Suppressor macrophage (primary cell): Measurements from ENCODE around the gene DNAH3.

Experiments
- DNase-seq, 4 experiments: peaks; one replicate each; pipeline ENCODE4 v3.0.0-alpha.2; 2020 to 2022

The DNAH3 gene

DNA sequence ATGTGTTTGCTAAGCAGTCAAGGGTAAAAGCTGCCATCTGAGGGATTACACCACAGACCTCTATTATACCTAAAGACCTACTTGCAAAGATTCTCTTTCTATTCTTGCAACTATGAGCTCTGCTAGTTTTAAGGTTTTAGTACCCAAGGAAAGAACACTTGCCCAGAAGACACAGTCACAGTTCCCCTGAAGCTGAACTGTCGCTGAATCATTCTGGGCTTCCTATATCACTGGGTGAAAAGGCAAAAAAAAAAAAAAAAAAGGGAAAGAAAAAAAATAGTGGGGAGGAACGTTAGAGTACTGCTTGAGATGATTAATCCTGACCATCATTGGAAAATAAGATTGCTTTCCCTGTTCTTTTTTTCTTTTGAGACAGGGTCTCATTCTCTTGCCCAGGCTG, 212.2 kb downstream of the DNAH3 start:
- peak; percentile 16 to 69 (median 59) for DNase-seq

DNA sequence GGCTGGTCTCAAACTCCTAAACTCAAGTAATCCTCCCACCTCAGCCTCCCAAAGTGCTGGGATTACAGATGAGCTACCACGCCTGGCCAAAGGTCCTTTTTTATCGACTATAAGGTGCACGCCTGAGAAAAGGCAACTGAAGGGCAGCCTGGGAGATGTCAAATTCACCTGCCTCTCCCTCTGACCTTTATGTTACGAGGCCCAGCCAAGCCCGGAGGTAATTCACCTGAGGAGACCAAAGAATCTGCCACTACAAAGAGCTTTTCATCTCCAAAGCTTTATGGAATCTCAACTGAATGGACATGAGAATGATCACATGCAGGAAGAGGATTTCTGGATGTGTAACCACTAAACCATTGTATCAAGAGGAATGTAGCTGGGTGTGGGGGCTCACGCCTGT, 212.9 kb downstream of the DNAH3 start:
- DNase-seq, result no peak

DNA sequence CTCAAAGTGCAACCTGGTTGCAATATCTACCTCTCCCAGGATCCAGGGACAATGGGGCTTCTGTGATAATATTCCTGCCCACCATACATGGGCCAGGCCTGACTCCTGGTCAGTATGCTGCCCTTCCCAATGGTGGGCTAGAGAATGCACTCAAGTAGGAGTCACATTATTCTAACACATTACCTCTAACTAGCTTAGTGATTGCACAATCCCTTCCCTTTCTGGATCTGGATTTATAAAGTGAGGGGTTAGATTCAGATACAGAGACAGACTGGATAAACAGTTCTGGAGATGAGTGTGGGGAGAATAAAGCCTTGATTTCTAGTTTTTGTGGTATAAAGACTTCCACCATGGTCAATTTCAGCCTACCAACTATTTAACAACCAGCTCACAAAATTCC, 217.1 kb downstream of the DNAH3 start:
- no peak for DNase-seq

DNA sequence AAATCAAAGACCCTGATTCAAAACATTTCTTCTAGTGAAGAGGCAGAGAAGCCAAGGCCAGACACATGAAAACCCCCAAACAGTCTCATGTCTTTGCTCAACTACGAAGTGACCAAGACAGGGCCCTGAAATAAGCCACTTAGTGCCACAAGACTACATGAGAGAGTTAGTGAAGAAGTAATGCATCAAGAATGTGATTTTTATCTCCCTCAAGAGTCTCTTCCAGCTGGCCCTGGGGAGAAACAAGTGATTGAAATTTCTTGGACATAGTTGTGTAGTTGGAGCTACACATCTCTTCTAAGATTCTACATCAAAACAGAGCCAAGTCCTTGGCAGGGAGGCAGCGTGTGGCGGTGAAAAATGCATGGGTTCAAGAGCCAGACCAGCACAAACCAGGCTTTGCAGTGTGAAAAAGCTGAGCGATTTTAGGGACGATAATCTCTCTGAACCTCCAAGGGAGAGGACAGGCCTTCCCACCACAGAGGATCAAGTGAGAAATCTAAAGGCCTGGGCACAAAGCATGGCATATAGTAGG, 219.5 kb downstream of the DNAH3 start:
- no peak for DNase-seq

DNA sequence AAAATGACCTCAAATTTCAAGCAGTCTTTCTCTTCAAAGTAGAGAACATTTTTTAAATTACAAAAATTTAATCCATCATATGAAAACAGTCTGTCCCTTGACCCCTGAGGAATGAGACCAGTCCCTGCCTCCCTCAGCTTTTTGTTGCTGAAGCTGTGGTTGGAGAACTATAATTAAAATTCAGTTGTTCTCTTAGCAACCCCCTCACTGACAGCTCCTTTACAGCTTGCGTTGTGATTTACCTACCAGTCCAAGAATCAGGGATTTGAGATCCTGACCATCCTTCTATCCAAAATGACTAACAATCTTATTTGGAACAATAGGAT, 220.3 kb downstream of the DNAH3 start:
- DNase-seq, result no peak

DNA sequence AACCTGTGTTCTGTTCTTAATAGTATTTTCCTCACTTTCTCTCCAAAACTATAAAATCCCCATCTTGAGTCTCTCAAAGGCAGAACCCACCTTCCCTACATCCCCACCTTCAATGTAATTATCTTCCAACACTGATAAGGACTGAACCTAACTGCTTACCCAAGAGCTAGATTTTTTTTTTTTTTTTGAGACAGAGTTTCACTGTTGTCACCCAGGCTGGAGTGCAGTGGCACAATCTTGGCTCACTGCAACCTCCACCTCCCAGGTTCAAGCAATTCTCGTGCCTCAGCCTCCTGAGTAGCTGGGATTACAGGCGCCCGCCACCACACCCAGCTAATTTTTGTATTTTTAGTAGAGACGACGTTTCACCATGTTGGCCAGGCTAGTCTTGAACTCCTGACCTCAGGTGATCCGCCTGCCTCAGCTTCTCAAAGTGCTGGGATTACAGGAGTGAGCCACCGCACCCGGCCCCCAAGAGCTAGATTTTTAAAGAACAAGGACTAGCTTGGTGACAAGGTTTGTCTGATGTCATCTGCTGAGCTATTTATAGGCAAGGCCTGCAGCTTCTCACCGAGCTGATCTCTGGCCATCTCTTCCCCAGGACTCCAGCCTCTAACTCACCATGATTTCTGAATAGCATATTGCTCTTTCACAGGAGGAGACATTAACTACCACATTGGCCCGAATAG, 220.8 kb downstream of the DNAH3 start:
- peak in 2 of 4 experiments; percentile 19 to 24 for DNase-seq

DNA sequence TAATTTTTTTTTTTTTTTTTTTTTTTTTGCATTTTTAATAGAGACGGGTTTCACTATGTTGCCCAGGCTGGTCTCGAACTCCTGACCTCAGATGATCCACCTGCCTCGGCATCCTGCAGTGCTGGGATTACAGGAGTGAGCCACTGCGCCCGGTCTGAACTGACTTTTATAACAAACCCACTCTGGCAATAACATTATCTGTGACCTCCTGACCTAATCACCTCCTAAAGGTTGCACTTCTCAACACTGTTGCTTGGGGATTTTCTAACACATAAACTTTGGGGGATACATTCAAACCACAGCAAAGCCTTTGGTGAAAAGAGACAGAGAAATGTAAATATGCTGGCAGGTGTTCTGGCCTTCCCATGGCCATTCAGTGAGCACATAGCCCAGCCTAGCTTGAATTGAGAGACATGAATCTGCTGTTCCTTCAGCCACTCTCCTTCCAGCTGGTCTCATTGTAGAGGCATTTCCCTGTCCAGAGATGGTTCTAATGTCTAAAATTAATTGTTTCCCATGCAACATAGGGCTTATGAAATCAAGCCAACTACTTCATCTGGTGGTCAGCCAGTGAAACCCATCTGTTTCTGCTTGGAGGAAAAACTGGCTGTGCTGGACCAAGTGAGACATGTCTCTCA, 221.8 kb downstream of the DNAH3 start:
- no peak for DNase-seq

DNA sequence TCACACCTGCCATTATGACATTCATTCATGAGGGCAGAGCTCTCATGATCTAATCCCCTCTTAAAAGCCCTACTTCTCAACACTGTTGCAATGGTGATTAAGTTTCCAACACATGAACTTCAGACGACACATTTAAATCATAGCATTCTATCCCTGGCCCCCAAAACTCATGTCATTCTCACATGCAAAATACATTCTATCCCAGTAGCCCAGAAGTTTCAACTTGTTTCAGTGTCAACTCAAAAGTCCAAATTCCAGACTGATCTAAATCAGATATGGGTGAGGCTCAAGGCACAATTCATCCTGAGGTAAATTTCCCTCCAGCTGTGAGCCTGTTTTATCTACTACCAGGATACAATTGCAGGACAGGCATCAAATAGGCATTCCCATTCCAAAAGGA, 224.9 kb downstream of the DNAH3 start:
- no peak for DNase-seq

DNA sequence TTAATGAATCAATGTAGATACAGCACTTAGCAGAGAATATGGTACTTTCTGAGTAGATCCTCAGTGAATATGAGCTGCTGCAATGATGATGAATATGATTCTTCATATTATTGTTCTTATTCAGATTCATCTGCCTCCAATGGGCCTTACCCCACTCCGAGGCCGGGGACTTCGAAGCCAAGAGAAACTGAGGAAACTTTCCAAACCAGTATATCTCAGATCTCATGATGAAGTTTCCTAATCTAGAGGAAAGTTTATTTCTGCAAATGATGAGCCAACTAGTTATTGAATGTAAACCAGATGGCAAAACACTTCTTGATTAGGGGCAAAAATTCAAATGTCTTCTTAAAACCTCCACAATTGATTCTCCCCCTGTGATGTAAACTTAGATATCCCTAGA, 226.8 kb downstream of the DNAH3 start:
- DNase-seq, result no peak

DNA sequence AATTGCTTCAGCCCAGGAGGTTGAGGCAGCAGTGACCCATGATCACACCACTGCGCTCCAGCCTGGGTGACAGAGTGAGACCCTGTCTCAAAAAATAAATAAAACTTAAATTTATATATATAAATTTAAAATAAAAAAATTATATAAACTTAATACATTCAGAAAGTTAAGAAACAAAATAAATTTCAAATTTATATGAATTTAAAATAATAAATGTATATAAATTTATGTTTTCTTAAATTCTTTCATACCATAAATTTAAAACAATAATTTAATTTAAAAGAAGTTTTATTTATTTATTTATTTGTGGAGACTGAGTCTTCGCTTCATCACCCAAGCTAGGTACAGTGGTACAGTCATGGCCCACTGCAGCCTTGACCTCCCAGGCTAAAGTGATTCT, 229.8 kb downstream of the DNAH3 start:
- no peak for DNase-seq

DNA sequence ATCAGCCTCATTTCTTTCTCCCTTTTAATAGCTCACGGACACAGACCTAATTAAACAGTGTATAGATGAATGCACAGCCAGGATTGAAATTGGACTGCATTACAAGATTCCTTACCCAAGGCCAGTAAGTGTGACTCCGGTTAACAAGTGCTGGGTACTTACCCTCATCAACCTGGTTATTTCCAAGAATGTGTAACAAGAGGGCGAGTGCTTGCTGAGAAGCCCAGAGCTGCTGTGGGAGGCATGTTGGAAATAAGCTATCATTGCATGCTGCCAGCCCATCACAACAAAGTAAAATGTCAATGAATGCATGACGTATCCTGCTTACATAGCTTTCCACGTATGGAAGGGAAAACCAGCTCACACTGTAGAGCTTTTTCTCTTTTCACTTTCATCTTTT, 230.6 kb downstream of the DNAH3 start:
- no peak for DNase-seq

DNA sequence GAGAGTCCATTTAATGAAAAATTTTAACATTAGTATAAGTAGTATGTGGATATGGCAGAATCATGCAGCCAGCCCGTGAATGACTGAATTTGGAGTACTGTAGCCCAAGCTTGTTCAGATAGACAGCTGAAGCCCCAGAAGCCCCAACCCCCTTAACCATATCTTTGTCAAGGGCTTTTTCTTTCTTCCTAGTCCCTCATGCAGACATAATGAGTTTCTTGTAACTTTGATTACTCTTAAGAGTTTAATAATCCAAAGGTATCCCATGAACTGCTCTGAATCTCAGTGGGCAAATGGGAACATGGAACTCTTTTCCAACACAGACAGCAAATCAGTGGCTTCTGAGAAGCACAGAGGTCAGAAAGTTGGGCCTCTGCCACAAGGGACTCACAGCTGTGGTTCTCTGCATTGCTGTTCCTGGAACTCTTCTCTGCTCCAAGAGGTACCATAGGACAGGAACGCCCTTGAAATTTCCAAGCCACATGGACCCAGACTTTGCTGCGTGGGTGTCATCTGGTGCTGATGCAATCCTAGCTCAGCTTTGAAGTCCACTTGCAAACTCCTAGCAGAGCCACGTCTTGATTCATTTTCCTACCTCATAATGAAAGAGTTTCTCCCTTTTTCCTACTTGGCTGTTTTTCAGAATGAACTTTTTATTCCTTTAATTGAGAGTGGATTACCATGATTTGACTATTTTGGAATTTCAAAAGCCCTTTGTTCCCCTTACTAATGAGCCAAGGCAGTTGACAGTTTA, 232.0 kb downstream of the DNAH3 start:
- peak in 3 of 4 experiments; percentile 31 to 53 (median 36) for DNase-seq

DNA sequence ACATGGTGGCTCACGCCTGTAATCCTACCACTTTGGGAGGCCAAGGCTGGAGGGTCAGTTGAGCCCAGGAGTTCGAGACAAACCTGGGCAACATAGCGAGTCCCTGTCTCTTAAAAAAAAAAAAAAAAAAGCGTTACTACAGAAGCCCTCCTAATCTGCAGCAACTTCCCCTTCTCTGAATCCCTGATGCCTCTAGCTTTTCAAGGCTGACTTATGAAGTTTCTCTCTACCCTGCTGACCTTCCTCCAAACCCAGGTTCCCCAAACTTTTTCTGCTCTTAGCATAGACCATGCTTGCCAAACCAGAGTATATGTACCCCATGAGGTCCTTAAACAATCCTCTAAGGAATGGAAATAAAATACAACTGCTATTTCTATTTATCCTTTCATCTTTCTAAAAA, 233.7 kb downstream of the DNAH3 start:
- peak; percentile 54 to 79 (median 71) for DNase-seq

DNA sequence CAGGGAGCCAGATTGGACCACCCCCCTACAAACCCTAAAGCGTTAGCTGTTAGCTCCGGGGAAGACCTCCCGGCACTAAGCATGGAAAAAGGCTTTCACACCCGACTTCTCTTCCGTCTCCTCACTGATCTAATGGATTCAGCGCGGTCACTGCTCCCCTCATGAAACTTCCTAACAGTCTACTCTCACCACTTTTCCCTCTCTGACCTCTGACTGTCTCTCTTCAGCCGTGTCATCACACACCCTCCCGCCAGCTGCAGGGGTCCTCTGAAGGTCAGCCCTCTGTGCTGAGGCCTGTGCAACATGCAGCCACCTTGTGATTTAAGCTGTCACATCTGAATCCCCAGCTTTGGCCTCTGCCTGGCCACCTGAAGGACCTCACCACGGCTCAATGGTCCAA, 234.4 kb downstream of the DNAH3 start:
- no peak for DNase-seq

DNA sequence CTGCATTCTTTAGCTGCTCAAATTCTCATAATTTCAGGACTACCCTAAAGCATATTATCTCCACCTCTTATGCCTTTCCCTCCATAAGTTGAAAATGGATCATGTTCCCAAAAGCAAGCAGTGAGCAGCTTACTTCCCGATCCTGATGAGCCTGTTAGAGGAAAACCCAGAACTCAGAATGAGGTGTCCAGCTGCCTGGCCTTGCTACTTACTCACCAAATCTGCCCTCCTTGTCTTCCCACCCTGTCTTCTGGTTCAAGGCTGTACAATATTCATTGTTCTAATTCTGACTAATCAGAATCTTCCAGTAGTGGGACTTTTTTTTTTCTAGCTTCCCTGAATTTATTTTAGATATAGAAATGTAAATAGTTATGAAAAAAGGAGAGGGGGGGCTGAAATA, 239.3 kb downstream of the DNAH3 start:
- DNase-seq, result peak in 2 of 4 experiments; percentile 19 to 21

DNA sequence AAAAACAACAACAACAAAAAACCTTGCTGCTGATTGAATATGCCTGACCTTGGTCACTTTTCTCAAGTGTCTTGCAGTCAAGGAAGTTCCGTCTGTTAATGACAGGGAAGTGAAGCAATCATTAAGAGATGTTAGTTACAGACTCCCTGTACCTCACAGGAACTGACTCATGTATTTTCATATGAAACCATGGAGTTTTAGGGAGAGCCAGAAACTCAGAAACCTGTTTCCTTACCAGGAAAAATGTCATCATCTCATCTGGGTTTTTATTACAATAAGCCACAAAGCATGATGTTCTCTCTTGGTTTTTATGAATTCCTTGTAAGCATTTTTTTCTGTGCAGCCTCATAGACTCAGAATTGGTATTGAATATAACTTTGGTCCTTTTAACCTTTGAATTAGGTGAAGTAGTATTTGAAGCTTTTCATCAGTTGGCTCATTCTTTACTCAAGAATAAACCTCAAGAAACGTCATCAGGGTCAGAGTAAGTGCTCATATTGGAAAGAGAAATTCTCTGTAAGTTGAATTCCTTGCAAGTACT, 239.8 kb downstream of the DNAH3 start:
- DNase-seq, result peak; percentile 54 to 90 (median 73)

DNA sequence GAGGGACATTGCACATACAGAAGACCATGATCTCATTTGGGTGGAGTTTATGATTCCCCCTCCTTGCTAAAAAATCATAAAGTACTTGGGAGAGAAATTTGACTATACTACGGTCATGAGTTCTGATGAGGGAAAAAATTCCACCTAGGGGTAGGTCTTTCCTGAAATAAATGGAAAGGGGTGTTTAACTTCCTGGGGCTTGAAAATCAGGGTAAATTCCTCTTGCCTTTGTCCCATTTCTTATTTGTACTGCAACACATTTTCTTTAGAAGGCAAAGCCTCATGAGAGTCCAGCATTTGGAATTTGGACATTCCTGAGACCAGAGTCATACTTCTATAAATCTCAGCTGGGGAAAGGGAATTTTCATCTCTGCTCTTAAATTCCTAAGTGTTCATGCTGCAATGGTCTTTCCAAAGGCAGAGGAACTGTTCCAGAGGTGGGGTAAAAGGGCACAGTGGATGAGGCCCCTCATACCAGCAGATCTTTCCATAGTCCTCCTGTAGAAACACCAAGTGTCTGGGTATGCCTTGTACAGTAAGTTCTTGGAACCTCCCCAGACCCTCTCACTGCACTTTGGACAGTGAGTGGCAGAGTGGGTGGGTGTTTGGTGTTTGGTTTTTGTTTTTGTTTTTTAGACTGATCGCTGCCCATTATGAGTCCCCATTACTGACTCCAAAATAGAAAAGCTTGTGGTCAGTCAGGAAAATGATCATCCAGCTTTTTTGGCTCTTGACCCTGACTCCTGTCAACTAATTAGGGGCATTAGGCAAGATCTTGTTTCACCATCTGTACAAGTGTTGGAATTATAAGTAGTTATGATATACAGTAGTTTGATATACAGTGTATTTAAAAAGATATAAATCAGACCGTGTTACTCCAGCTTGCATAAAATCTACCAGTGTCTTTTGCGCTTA, 244.0 kb downstream of the DNAH3 start:
- no peak for DNase-seq

DNA sequence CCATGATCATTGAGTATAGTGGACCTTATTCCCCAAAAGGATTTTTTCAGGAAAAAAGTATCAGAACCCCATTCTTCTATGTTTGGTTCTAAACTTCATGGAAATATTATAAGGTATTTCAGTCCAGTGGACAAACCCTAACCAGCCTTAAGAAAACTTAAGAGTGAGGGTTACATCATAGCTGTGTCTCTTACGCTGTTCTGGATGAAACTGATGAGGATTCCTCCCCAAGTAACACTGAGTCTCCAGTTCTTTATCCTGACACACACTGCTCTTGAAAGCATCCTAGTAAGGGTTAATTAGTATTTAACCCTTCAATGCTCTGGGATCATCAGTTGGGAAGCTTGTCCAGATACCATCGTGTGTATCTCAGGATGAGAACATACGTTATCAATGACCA, 245.1 kb downstream of the DNAH3 start:
- DNase-seq, result no peak

DNA sequence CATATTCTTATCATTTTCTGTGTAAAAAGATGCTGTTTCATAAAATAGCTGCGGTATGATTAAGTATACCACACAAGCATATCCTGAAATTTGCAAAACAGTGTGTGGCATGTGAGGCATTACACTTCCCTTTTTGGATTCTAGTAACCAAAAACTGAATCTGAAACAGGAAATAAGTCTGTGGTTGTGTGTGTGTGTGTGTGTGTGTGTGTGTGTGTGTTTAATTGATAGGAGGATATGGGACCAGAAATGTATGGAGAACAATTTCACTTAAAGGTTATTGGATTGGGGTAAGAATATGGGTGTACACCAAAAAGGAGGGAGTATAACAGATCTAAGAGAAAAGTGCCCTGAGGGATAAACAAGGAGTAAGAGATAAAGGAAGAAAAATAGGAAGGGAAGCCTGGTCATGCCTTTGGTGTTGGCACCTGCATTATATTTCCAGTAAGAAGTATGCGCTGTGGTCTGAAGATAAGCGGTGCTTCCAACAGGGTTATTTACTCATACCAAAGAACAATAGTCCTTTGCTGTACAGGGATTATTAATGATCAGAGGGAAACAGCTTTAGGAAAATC, 246.1 kb downstream of the DNAH3 start:
- peak; percentile 68 to 92 (median 86) for DNase-seq

DNA sequence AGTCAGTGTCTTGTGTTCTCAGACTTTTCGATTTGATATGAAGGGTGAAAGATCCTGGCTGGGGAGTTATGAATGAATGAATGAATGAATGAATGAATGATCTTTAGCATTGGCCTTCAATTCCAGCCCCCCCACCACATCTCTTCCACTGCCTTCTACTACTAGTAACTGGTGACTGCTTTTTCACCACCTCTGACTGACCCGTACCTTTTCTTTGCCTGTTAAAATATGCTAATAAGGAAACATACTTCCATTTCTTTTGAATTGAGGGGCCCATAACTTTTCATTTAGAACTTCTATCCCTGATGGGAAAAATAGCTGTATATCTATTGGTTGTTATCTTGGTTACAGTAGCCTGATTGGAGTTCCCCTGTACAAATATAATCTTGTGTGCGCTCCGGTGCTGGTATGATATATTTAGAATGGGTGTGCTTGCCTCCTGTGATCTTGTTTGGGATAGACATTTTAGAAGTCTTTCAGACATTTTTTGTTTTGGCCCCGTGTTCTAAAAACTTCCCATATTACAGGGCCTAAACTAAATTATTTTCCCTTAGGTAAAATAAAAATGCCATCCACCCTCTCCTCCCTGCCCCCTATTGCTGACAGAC, 246.6 kb downstream of the DNAH3 start:
- no peak for DNase-seq

DNA sequence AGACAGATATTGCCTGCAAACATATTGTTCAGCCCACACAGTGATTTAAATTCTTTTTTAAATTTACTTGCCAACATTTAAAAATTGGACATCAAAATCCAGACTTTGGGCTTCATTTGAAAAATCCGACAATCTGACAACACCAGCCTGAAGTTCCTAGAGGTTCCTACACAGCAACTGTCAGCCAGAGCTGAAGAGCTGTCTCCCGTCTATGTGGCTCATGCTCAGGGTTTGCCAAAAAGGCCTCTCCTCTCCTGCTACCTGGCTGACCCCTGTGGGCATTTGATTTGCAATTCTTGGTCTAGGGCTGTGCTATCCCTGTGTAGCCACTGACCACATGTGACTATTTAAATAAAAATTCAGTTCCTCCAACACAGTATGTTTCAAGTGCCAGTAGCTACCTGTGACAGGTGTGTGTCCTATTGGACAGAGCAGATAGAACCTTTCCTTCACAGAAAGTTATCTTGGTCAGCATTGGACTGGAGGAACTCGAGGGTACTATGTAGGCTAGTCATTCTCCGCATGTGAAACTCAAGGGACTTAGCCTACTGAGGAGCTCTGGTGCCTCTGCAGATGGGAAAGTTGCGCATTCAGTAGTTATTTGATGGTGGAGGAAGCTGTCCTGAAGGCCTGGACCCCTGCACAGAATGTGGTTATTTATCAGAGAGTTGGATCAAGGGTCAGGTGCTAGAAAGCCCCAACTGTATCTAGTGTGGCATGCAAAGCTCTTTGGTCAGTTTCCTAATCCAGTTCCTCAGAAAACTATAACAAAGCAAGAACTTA, 247.3 kb downstream of the DNAH3 start:
- DNase-seq, result peak in 3 of 4 experiments; percentile 29 to 49 (median 41)
